H1 (cell line): Measurements from ENCODE around the gene CTIF. TPM values are rescaled to one million over a fixed set of nuclear protein-coding genes. Genes with fewer than 3 reads are reported as not detected.

Experiments
- CTCF ChIA-PET: fragments of 300-600 bp; sonication (Branson Sonifier 250); formaldehyde crosslinking; loops from one replicate; lab custom pipeline; 2021; ENCODE audit not compliant: partially characterized antibody; lab: Charles Lee
- POLR2A ChIA-PET: fragments of 300-600 bp; sonication (Branson Sonifier 250); formaldehyde crosslinking; loops from one replicate; lab custom pipeline; 2021; ENCODE audit warnings: inconsistent platforms; ENCODE audit not compliant: partially characterized antibody; lab: Charles Lee
- DNase-seq, 2 experiments: peaks; one replicate each; pipeline versions ENCODE4 v3.0.0 to v3.0.0-alpha.2; 2010 to 2022; ENCODE audit warnings: low spot score in 2 of 2, low read depth in 1 of 2, mixed read lengths in 1 of 2
- FAIRE-seq: peaks from 2 replicates; lab custom pipeline; 2011; peaks lifted over from hg19 to GRCh38; lab: Jason Lieb, UNC
- H2AFZ ChIP-seq: 2 replicates; pipeline ENCODE4 v1.8.1; 2012; ENCODE audit warnings: low read length, inconsistent platforms
- H2AK5ac ChIP-seq: 2 replicates; pipeline ENCODE4 v1.6.1; 2013; ENCODE audit warnings: low read depth, low read length
- H2BK120ac ChIP-seq: replicated peaks from 2 replicates; pipeline ENCODE3; 2013; ENCODE audit warnings: low read depth, low read length, inconsistent platforms
- H2BK12ac ChIP-seq: 2 replicates; pipeline ENCODE4 v1.6.1; 2013; ENCODE audit warnings: low read depth, low read length
- H2BK15ac ChIP-seq: 2 replicates; pipeline ENCODE4 v1.6.1; 2013; ENCODE audit warnings: low read length
- H2BK20ac ChIP-seq: 2 replicates; pipeline ENCODE4 v1.6.1; 2013; ENCODE audit warnings: low read length
- H2BK5ac ChIP-seq: 2 replicates; pipeline ENCODE4 v1.6.1; 2013; ENCODE audit warnings: low read depth, low read length
- H3K14ac ChIP-seq: 2 replicates; pipeline ENCODE4 v1.6.1; 2013; ENCODE audit warnings: inconsistent platforms; ENCODE audit not compliant: insufficient read length
- H3K18ac ChIP-seq: 2 replicates; pipeline ENCODE4 v1.6.1; 2013; ENCODE audit warnings: low read length; ENCODE audit errors: extremely low read depth
- H3K23ac ChIP-seq: 2 replicates; pipeline ENCODE4 v1.6.1; 2013; ENCODE audit warnings: inconsistent platforms; ENCODE audit not compliant: insufficient read length
- H3K23me2 ChIP-seq: 2 replicates; pipeline ENCODE4 v1.6.1; 2013; ENCODE audit warnings: low read depth, low read length
- H3K27ac ChIP-seq: 2 replicates; pipeline ENCODE4 v1.6.1; 2011; ENCODE audit warnings: low read depth, low read length, inconsistent platforms
- H3K27me3 ChIP-seq, 4 experiments: replicated peaks in 1 of 4; 1 replicate in 1 of 4; 2 replicates in 3 of 4; pipeline versions ENCODE4 v1.6.1 to v1.8.1; 2011 to 2013; ENCODE audit warnings: low read length in 3 of 4, mild to moderate bottlenecking in 3 of 4, inconsistent platforms in 2 of 4, mixed read lengths in 2 of 4, moderate library complexity in 1 of 4; ENCODE audit not compliant: control insufficient read depth in 3 of 4, insufficient read depth in 3 of 4; ENCODE audit errors: extremely low read depth in 1 of 4
- H3K36me3 ChIP-seq, 4 experiments: 2 replicates each; pipeline versions ENCODE4 v1.6.1 to v1.8.1; 2011 to 2013; ENCODE audit warnings: mild to moderate bottlenecking in 4 of 4, low read length in 3 of 4, moderate library complexity in 2 of 4, control low read depth in 1 of 4, inconsistent platforms in 1 of 4; ENCODE audit not compliant: insufficient read depth in 4 of 4, control insufficient read depth in 2 of 4
- H3K4ac ChIP-seq: replicated peaks from 2 replicates; pipeline ENCODE3; 2013; ENCODE audit warnings: low read length, low read depth, mixed read lengths, inconsistent platforms; ENCODE audit not compliant: insufficient read length
- H3K4me1 ChIP-seq, 4 experiments: replicated peaks in 1 of 4; 1 replicate in 1 of 4; 2 replicates in 3 of 4; pipeline versions ENCODE4 v1.6.1 to v1.8.1; 2011 to 2013; ENCODE audit warnings: low read length in 3 of 4, inconsistent platforms in 2 of 4, mixed read lengths in 1 of 4; ENCODE audit not compliant: insufficient read depth in 4 of 4, control insufficient read depth in 3 of 4
- H3K4me2 ChIP-seq, 2 experiments: 2 replicates each; pipeline versions ENCODE4 v1.6.1 to v1.8.1; 2011 to 2013; ENCODE audit warnings: low read depth in 2 of 2, low read length in 2 of 2, control low read depth in 1 of 2, inconsistent platforms in 1 of 2, mild to moderate bottlenecking in 1 of 2; ENCODE audit not compliant: insufficient read depth in 1 of 2
- H3K4me3 ChIP-seq, 4 experiments: fragments of 200-600, 300-600 bp in 1 of 4; sonication (generic), shearing (Covaris generic), sonication (Bioruptor Twin) in 1 of 4; 2 replicates each; pipeline versions ENCODE4 v1.5.1 to v1.8.1; 2011 to 2016; ENCODE audit warnings: low read length in 4 of 4, low read depth in 3 of 4, control low read depth in 2 of 4, inconsistent platforms in 2 of 4, mild to moderate bottlenecking in 2 of 4, mixed read lengths in 1 of 4, moderate library complexity in 1 of 4; ENCODE audit not compliant: insufficient read depth in 2 of 4; ENCODE audit errors: extremely low read depth in 1 of 4
- H3K56ac ChIP-seq: replicated peaks from 2 replicates; pipeline ENCODE3; 2013; ENCODE audit warnings: low read depth, mild to moderate bottlenecking, mixed read lengths, low read length, inconsistent platforms; ENCODE audit not compliant: insufficient read length
- H3K79me1 ChIP-seq: 2 replicates; pipeline ENCODE4 v1.6.1; 2013; ENCODE audit warnings: low read depth, low read length, control low read depth
- H3K79me2 ChIP-seq, 2 experiments: 2 replicates each; pipeline versions ENCODE4 v1.6.1 to v1.8.1; 2012 to 2013; ENCODE audit warnings: low read length in 2 of 2, mild to moderate bottlenecking in 2 of 2, inconsistent platforms in 1 of 2; ENCODE audit not compliant: insufficient read depth in 2 of 2, control insufficient read depth in 1 of 2
- H3K9ac ChIP-seq, 4 experiments: replicated peaks in 1 of 4; 1 replicate in 1 of 4; 2 replicates in 3 of 4; pipeline versions ENCODE4 v1.6.1 to v1.8.1; 2011 to 2013; ENCODE audit warnings: low read depth in 3 of 4, low read length in 3 of 4, control low read depth in 2 of 4, mild to moderate bottlenecking in 2 of 4, moderate library complexity in 2 of 4, inconsistent platforms in 1 of 4; ENCODE audit errors: extremely low read depth in 1 of 4
- H3K9me3 ChIP-seq, 2 experiments: 2 replicates each; pipeline versions ENCODE4 v1.6.1 to v1.8.1; 2012 to 2013; ENCODE audit warnings: mild to moderate bottlenecking in 2 of 2, moderate library complexity in 2 of 2, control low read depth in 1 of 2, inconsistent platforms in 1 of 2, low read depth in 1 of 2, low read length in 1 of 2, mixed read lengths in 1 of 2; ENCODE audit not compliant: insufficient read depth in 2 of 2
- H4K20me1 ChIP-seq, 2 experiments: replicated peaks in 1 of 2; 2 replicates each; pipeline versions ENCODE3 to v1.8.1; 2011 to 2013; ENCODE audit warnings: inconsistent platforms in 2 of 2, low read length in 2 of 2, mild to moderate bottlenecking in 1 of 2; ENCODE audit not compliant: insufficient read depth in 2 of 2, control insufficient read depth in 1 of 2
- H4K5ac ChIP-seq: 2 replicates; pipeline ENCODE4 v1.6.1; 2013; ENCODE audit warnings: low read length, low read depth, mixed read lengths, inconsistent platforms; ENCODE audit not compliant: insufficient read length
- H4K8ac ChIP-seq: 2 replicates; pipeline ENCODE4 v1.8.0; 2013; ENCODE audit warnings: mild to moderate bottlenecking, moderate library complexity, low read length, inconsistent platforms; ENCODE audit not compliant: insufficient read depth; ENCODE audit errors: extremely low read depth
- H4K91ac ChIP-seq: replicated peaks from 2 replicates; pipeline ENCODE3; 2013; ENCODE audit warnings: low read length, mixed read lengths, inconsistent platforms; ENCODE audit not compliant: insufficient read length
- BACH1 ChIP-seq: IDR thresholded peaks from 2 replicates; pipeline ENCODE4 v1.6.1; 2012; ENCODE audit warnings: low read length, improper control_type of control experiment
- CBX8 ChIP-seq: fragments of 300-800, 300-1000 bp; sonication (generic); IDR thresholded peaks from 2 replicates; pipeline ENCODE4 v1.7.1; 2016; ENCODE audit warnings: low read depth, low read length, borderline replicate concordance
- CEBPB ChIP-seq: IDR thresholded peaks from 2 replicates; pipeline ENCODE4 v1.6.1; 2012; ENCODE audit warnings: low read depth, low read length
- CHD1 ChIP-seq: IDR thresholded peaks from 2 replicates; pipeline ENCODE4 v1.6.1; 2012; ENCODE audit warnings: low read depth, low read length, improper control_type of control experiment
- FOSL1 ChIP-seq: IDR thresholded peaks from 2 replicates; pipeline ENCODE4 v1.6.1; 2011; ENCODE audit warnings: mild to moderate bottlenecking, low read depth, low read length, moderate library complexity; ENCODE audit not compliant: insufficient read depth
- GABPA ChIP-seq: IDR thresholded peaks from 2 replicates; pipeline ENCODE4 v1.6.1; 2011; ENCODE audit warnings: mild to moderate bottlenecking, low read length, moderate library complexity, borderline replicate concordance; ENCODE audit not compliant: insufficient read depth
- JUND ChIP-seq: IDR thresholded peaks from 2 replicates; pipeline ENCODE4 v1.6.1; 2011; ENCODE audit warnings: mild to moderate bottlenecking, improper control_type of control experiment, low read length
- KDM4A ChIP-seq: IDR thresholded peaks from one replicate; pipeline ENCODE4 v1.7.1; 2012; ENCODE audit warnings: low read depth, mild to moderate bottlenecking, moderate library complexity, low read length, inconsistent platforms; ENCODE audit not compliant: severe bottlenecking
- NRF1 ChIP-seq: IDR thresholded peaks from 2 replicates; pipeline ENCODE4 v1.6.1; 2011; ENCODE audit warnings: mild to moderate bottlenecking, low read depth, low read length, improper control_type of control experiment
- RBBP5 ChIP-seq: IDR thresholded peaks from 2 replicates; pipeline ENCODE4 v1.7.1; 2012; ENCODE audit warnings: low read depth, mild to moderate bottlenecking, inconsistent platforms, low read length, moderate library complexity, borderline replicate concordance
- RXRA ChIP-seq: IDR thresholded peaks from 2 replicates; pipeline ENCODE4 v1.6.1; 2011; ENCODE audit warnings: low read depth, mild to moderate bottlenecking, low read length, moderate library complexity; ENCODE audit not compliant: insufficient read depth
- SAP30 ChIP-seq: fragments of 300-600 bp; sonication (generic); IDR thresholded peaks from 2 replicates; pipeline ENCODE4 v1.7.1; 2012; ENCODE audit warnings: low read length, moderate library complexity, mild to moderate bottlenecking, inconsistent platforms; ENCODE audit not compliant: insufficient read depth, insufficient replicate concordance
- SP2 ChIP-seq: IDR thresholded peaks from 2 replicates; pipeline ENCODE4 v1.6.1; 2012; ENCODE audit warnings: mild to moderate bottlenecking, low read length, inconsistent platforms
- WGBS, 2 experiments: shearing (Covaris generic) in 1 of 2; methylation state at CpG; one replicate each; pipeline versions ENCODE4 v1.1.6 to v1.1.7; 2013 to 2015; ENCODE audit warnings: low lambda C conversion rate in 2 of 2, mixed read lengths in 2 of 2, inconsistent platforms in 1 of 2, low coverage in 1 of 2, missing lambda C conversion rate in 1 of 2; ENCODE audit not compliant: insufficient replicate concordance in 2 of 2, insufficient coverage in 1 of 2, insufficient read length in 1 of 2; ENCODE audit errors: extremely low coverage in 1 of 2, missing lambda C conversion rate in 1 of 2; 5-methylcytosine and 5-hydroxymethylcytosine counted together
- polyA plus RNA-seq, 7 experiments: library from polyadenylated mRNA; depleted of rRNA in 3 of 7; stranded (reverse) in 5 of 7; unstranded in 2 of 7; fragments of >200 nt in 5 of 7; fragments of 200-250 nt in 2 of 7; gene quantifications; 1 replicate in 5 of 7; 2 replicates in 1 of 7; 4 replicates in 1 of 7; pipeline versions ENCODE4 v1.2.1 to v1.2.3, GENCODE V29; 2011 to 2013; ENCODE audit warnings: missing spikeins in 2 of 7, mixed read lengths in 2 of 7
- total RNA-seq: library from RNA; stranded (reverse); fragmentation: NEBNext Ultra II Directional; extraction: Animal tissue kit (Norgen Biotek cat#: 25700); gene quantifications from 2 replicates; pipeline ENCODE4 v1.2.1, GENCODE V29; 2021

CTIF gene
- total and polyA plus RNA-seq, 2 of the 8 experiments (the other 6 are each of a cell fraction or from before 2014, with no cell fraction given): 9.0 to 17.8 TPM

DNA sequence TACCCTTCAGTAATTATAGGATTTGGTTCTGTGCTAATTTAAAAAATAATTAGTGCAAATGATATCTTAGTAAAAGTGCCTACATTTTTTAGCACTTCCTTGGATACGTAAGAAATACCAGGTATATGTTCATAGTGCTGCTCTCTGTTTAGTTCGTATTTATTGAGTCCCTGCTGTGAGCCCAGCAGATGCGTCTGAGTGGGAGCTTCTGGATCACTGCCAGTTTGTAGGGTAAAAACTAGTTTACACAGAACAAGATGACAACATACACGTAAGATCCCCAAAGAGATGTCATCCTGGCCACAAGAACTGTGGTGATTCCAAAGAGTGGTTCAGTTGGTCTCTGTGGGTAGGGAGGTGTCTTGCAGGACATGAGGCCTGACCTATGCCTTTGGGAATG lies 103.2 kb downstream of the CTIF start:
- Histone ChIP-seq H3K27me3 (no peaks in the 10 kb centered on the region), H2BK15ac (no peak overlapping the region), H4K20me1 (peaks cover 0 to 3% of the 10 kb centered on the region in 2 experiments), H3K23ac (no peak overlapping the region), H3K36me3 (no peaks in the 10 kb centered on the region), H3K4me2 (no peak overlapping the region), H4K8ac (no peak overlapping the region), H3K4me1 (peaks cover 0 to 3% (median 1%) of the 10 kb centered on the region in 4 experiments; a peak in 1 of 7 replicates), H4K5ac (no peak overlapping the region), H3K9ac (no peak overlapping the region), H2AFZ (no peak overlapping the region), H2AK5ac (no peak overlapping the region), H2BK120ac (no peak overlapping the region), H4K91ac (no peak overlapping the region), H3K79me2 (no peaks in the 10 kb centered on the region), H3K27ac (no peak overlapping the region), H3K56ac (no peak overlapping the region), H3K9me3 (no peaks in the 10 kb centered on the region), H3K23me2 (no peaks in the 10 kb centered on the region; the same call in 1 of the 2 replicates), H3K4me3 (no peak overlapping the region), H2BK5ac (no peak overlapping the region), H3K4ac (no peak overlapping the region), H3K79me1 (no peaks in the 10 kb centered on the region; the same call in 1 of the 2 replicates), H2BK20ac (no peak overlapping the region), H3K14ac (no peak overlapping the region), H2BK12ac (no peak overlapping the region), H3K18ac (no peak overlapping the region)
- ChIA-PET CTCF (interaction anchor here (3.1 to 6.5 kb wide), 2 partner anchors 42 to 167 kb away, joined by 16 to 22 read pairs; no protein-coding TSS in a partner anchor), POLR2A (no interaction called here)
- 89% methylated on average over 4 of the region's 4 CpGs; no CpG with 5 or more reads in 1 of the 2 experiments for WGBS, 2 experiments
- FAIRE-seq: no peak
- DNase-seq: no peak
- TF ChIP-seq NRF1: no peak
- TF ChIP-seq CHD1: no peak
- no peak for TF ChIP-seq RBBP5
- TF ChIP-seq JUND: no peak
- TF ChIP-seq SP2: no peak
- TF ChIP-seq BACH1: no peak
- no peak for TF ChIP-seq CBX8
- no peak for TF ChIP-seq FOSL1
- TF ChIP-seq CEBPB: no peak
- TF ChIP-seq SAP30: no peak
- no peak for TF ChIP-seq GABPA
- no peak for TF ChIP-seq KDM4A
- no peak for TF ChIP-seq RXRA
